Stimulated activated naive CD8-positive, alpha-beta T cell treated with anti-CD3 and anti-CD28 coated beads, Interleukin-15, Interleukin-2, amounts not matched to agents 100 U/mL and 50 U/mL, for 24 hours (primary cell): ENCODE data around the gene GABRP.
"Not testable (repeated sequence)": the region's sequence is repeated elsewhere in the genome, so short reads cannot be mapped to it uniquely, and the experiment has no call there.

ENCODE experiments used
- ATAC-seq: fragments of 150-1000 bp; cut with Tn5 transposase; one replicate; pipeline ENCODE4 v1.10.0; 2021
- DNase-seq: peaks from one replicate; pipeline ENCODE4 v3.0.0; 2021

The GABRP gene

DNA sequence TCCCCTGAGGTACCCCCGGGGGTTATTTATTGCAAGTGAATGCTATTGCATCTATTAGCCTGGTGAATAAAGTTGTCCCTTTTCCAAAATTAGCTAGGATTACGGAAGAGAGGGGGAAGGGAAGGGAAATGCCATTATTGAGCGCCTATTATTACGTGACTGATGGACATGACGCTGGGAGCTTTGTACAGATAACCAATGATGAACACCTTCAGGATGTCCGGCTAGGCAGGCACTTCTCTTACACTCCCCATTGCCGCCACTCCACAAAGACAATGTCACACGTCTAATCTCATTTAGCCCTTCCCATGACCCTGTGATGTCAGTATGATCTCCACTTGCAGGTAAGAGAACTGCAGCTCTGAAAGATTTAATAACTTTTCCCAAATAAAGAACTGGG is 9.4 kb downstream of the GABRP start:
- ATAC-seq, result no peak
- DNase-seq, result no peak

- DNase-seq (no peak), ATAC-seq (no peak)
These were observed 11.6 kb downstream of the GABRP start for GRCh38 chr5:170795154-170795553.

DNA sequence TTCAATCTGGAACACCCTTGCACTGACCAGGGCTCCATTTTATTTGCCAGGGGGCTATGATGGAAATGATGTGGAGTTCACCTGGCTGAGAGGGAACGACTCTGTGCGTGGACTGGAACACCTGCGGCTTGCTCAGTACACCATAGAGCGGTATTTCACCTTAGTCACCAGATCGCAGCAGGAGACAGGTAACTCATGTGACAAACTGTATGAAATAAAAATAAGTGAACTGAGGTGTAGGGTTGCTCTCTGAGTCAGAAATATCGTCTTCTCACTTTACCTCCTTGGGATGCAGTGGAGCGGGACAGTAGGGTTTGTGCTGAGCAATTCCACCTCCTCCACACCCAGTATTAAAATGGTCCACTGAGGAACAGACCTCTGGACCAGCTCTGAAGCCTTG is 22.1 kb downstream of the GABRP start:
- DNase-seq (no peak), ATAC-seq (no peak)

- DNase-seq (no peak), ATAC-seq (no peak)
These were observed 26.0 kb downstream of the GABRP start for GRCh38 chr5:170809551-170809950.

- ATAC-seq, result no peak
- DNase-seq, result no peak
These were observed 28.2 kb downstream of the GABRP start for GRCh38 chr5:170811719-170812118.

GRCh38 chr5:170813231-170813630 is 29.7 kb downstream of the GABRP start:
- ATAC-seq (no peak), DNase-seq (no peak)

DNA sequence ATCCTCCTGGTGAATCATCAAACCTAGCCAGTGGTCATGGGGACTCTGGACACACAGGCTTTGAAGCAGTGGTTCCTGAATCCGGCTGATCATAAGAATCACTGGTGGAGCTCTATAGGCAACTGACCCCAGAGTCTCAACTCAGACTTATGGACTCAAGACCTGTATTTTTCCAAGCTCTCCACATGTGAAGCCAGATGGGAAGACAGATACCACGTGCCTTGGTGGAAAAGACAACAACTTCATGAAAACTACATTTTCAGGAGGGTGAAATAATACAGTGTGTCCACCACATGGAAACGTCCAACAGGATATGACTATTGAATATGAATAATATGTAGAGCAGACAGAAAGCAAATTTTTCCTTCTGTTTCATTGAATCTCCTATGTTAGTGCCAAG is 33.7 kb downstream of the GABRP start:
- ATAC-seq, result no peak
- DNase-seq, result no peak

DNA sequence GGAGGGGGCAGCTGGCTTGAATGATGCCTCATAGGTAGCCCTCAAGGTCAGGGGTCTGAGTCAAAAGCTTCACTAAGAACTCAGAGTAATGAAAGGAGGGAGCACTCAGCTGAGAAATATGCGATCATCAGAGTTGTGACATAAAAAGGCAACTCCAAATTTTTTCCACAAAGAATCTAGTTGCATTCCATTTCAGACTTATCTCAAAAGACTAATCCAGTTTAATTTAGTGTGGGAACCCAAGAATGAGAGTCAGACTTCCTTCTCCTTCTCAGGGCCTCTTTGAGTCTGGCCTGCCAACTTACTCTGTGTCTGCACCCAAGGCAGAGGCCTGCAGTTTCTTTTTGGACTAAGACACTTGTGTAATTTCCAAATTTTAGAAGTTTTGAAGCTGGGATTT is 34.7 kb downstream of the GABRP start:
- no peak for ATAC-seq
- no peak for DNase-seq

DNA sequence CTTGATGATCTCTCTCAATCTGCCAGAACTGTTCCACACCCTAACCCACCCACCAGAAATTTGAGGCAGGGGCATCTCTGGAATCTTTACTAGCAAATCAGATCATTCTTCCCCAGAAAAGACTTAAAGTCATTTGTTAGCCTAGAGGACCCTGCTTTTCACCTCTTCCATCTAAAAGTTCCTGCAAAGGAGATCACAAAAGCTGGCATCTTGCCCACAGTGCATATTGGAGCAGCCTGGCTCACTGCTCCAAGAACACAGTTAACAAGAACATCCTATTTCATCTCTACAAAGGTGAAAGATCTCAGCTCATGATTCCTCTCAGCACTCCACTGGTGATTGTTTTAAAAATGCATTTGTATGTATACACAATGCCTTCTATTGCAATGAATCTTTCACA is 36.3 kb downstream of the GABRP start:
- ATAC-seq, result no peak

DNA sequence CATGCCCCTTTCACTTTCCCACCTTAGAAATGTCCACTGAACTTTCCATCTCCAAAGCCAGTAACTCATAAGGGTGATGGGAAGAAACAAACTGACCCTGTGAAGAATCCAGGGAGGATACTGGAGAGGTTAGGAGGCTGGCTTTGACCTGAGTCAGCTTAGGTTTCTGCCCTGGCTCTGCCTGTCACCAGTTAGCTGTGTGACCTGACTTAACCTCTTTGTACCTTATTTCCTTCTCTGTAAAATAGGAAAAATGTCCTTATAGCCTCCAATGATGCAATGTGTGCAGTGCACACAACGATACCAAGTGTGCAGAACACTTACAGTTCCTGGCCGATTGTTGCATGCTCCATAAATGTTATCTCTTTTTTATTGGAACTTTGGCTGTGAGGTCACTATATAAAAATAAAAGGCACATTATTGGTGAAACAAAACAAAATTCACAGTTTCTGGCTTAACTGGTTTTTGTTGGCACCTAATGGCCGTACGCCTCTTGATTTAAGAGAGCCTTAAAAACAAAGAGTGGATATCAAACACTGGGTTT is 37.8 kb downstream of the GABRP start:
- no peak for DNase-seq
- ATAC-seq, result no peak

More for the DNA sequence above, 36.3 kb downstream of the GABRP start:
- no peak for DNase-seq

- no peak for ATAC-seq
- DNase-seq, result no peak
These were observed 42.6 kb downstream of the GABRP start for GRCh38 chr5:170826117-170826516.

GRCh38 chr5:170832241-170832640 is 48.7 kb downstream of the GABRP start:
- ATAC-seq, result no peak
- DNase-seq, result no peak

DNA sequence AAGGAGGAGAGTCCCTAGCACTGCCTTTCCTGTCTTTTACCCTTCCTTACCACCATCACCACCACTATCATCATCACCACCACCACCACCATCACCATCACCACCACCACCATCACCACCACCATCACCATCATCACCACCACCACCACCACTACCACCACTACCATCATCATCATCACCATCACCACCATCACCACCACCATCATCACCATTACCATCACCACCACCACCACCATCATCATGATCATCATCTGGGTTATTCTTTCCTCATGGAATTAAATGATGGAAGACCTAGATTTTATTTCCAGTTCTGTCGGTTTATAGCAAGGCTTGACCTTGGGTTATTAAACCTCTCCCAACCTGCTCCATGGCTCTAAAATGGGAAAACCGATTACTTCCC is 50.5 kb downstream of the GABRP start:
- ATAC-seq, DNase-seq: not testable (repeated sequence)

DNA sequence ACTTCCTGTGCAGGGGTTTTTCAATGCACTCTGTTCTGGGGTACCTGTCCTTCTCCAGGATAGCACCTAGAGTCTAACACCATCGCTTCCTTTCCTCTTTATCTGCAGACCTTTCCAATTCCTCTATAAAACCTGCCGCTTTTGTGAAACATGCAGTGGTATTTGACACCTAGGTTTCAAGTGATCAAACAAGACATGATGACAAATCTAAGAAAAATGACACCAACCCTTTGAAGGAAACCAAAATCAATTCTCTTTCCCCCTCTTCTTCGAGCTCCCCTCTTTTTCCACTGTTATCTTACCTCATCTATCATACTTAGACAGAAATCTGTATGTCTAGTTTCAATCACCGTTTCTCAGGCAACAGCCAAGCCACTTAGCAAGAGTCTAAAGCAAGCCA is 52.7 kb downstream of the GABRP start:
- no peak for ATAC-seq
- no peak for DNase-seq

DNA sequence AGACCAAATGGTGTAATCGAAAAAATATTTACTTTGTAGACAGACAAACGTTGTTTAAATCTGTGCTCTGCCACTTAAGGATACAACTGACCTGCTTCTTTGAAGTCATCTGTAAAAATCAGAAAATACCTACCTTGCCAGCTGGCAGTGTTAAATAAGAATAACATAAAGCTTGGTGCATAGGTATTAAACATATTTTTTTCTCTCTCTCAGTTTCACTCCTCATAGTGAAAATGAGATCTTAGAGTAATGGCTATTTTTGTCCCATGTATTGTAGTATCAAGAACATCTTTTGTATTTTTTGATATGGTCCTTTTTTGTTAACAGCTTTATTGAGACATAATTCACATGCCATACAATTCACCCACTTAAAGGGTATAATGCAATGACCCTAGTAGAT is 60.3 kb downstream of the GABRP start:
- ATAC-seq (no peak), DNase-seq (no peak)

- ATAC-seq, result no peak
- DNase-seq, result no peak
These were observed 61.1 kb downstream of the GABRP start for GRCh38 chr5:170844651-170845050.

- DNase-seq (no peak), ATAC-seq (no peak)
These were observed 62.9 kb downstream of the GABRP start for GRCh38 chr5:170846416-170846815.

GRCh38 chr5:170846846-170847245 is 63.3 kb downstream of the GABRP start:
- DNase-seq (no peak), ATAC-seq (no peak)

- DNase-seq, result no peak
- no peak for ATAC-seq
These were observed 64.5 kb downstream of the GABRP start for GRCh38 chr5:170848033-170848432.

- DNase-seq (no peak), ATAC-seq (no peak)
These were observed 65.8 kb downstream of the GABRP start for GRCh38 chr5:170849374-170849773.

- no peak for DNase-seq
- no peak for ATAC-seq
These were observed 71.0 kb downstream of the GABRP start for GRCh38 chr5:170854566-170854965.

GRCh38 chr5:170857066-170857465 is 73.5 kb downstream of the GABRP start:
- no peak for ATAC-seq

DNA sequence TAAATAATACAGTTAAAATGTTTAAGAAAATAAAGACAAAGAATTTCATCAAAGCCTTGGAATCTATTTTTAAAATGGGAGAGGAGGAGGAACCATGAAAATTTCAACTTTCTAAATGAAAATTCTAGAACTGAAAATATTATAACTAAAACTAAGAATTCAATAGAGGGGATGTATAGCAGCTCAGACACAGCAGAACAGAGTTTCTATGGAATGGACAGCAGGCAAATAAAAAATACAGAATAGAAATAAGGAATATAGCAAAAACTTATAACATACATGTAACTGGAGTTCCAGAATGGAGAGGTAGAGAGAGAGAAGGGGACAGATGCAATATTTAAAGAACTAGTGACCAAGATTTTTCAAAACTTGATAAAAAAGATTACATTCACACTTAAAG is 76.9 kb downstream of the GABRP start:
- ATAC-seq (no peak), DNase-seq (no peak)

More at GRCh38 chr5:170857066-170857465, 73.5 kb downstream of the GABRP start:
- no peak for DNase-seq

DNA sequence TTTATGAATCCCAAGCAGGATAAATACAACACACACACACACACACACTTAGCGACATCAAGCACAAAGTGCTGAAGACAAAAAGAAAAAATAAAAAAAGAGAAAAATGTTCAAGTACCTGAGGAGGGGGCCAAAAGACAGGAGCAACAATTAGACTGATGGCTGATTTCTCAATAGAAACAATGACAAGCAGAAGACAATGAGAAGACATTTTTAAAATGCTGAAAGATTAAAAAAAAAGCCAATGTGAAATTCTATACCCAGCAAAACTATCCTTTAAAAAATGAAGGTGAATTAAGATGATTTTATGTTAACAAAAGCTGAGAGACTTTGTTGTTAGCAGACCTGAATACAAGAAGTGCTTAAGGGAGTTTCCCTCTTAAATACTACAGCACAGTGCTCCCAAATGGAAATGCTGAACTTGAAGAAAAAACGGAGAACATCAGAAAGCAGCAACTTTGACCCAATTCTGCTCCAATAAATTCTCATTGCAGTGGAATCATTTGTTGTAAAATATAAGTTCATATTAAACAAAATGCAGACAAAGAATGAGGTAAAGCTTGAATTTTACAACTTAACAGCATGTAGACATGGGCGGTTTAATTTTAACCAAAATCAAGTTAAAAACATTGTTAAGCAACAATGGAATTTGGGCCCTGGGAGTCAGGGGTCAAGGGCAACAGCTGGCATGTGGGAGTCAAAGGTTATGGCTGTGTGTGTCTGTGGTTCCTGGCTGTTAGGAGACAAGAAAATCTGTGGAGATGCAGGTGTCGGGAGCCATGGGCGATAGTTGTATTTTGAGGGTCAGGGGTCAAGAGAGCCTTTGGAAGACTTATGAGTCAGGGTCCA is 77.5 kb downstream of the GABRP start:
- ATAC-seq (no peak), DNase-seq (no peak)
